Heart left ventricle (tissue), 13 donors: Measurements from ENCODE around the gene TRPM3.

Source experiments
- CTCF ChIP-seq, 12 donors: fragments of 200-600 bp; sonication (generic) in 4 of 12; IDR thresholded peaks; one replicate each; pipeline versions ENCODE4 v1.5.0 to v1.8.0; 2018 to 2022; ENCODE audit warnings: antibody characterized with exemption in 12 of 12, mild to moderate bottlenecking in 5 of 12
- POLR2A ChIP-seq, 2 donors: fragments of 450-650 bp; IDR thresholded peaks; one replicate each; pipeline ENCODE4 v1.6.1; 2017; ENCODE audit warnings: antibody characterized with exemption in 2 of 2, mild to moderate bottlenecking in 2 of 2, moderate library complexity in 2 of 2
- donor health status: ischemic (EF 13 %, LVEDD 7.1; RV severe dilation, severe dysfunction).
- donor health status: DM: no; HTN: yes; CAD: no.
- donor health status: DM: no; HTN: no; CAD: no.
- donor health status: ischemic (EF 25% LVEDD 6.9; RV normal size, moderate dysfunction).
- donor health status: ischemic (EF 25% LVEDD 5.7; RV mildly dilated, moderate dysfunction).
- donor health status: ischemic (EF 35%, LVEDD 5.7; RV mildly dilated, moderate dysfunction).
- donor health status: nonischemic (EF 11% LVEDD 7.7; RV severe dilation, severe dysfunction).
- donor health status: DM: yes; HTN: yes; CAD: no.
- donor health status: PGD.
- donor health status: ischemic (EF 29% LVEDD 5.4; RV normal size, mild dysfunction).
- donor health status: nonischemic (EF 23%, LVEDD 6.1; RV moderate dilation, normal function).

- TF ChIP-seq POLR2A (IDR thresholded peaks at IDR 0.05) (no peak), CTCF (IDR thresholded peaks at IDR 0.05) (no peak)
Observed at GRCh38 chr9:70940605-70941004, 180.8 kb downstream of the TRPM3 start.
